ENCODE measurements around the gene RIOK3. TPM values are rescaled to one million over a fixed set of nuclear protein-coding genes. Genes with fewer than 3 reads are reported as not detected.

RIOK3 gene
- total RNA-seq, 1 experiment from 2014 or later = 19.4 TPM

GRCh38 chr18:23452728-23453679 lies at the start of gene RIOK3 (continued):
- TF ChIP-seq ZNF281 (CRISPR knock-in tag; IDR thresholded peaks at IDR 0.05) (no peak), ZMAT4 (CRISPR knock-in tag; IDR thresholded peaks at IDR 0.05) (no peak), CDX4 (CRISPR knock-in tag; IDR thresholded peaks at IDR 0.05; ENCODE audit: borderline replicate concordance) (no peak), ZNF121 (CRISPR knock-in tag; IDR thresholded peaks at IDR 0.05) (no peak), ZNF512 (CRISPR knock-in tag; IDR thresholded peaks at IDR 0.05; ENCODE audit: borderline replicate concordance) (no peak), USF1 (CRISPR knock-in tag; IDR thresholded peaks at IDR 0.05) (peak; percentile 89), SMAD4 (CRISPR knock-in tag; IDR thresholded peaks at IDR 0.05) (no peak), TEAD1 (CRISPR knock-in tag; IDR thresholded peaks at IDR 0.05) (no peak), ERG (CRISPR knock-in tag; IDR thresholded peaks at IDR 0.05) (no peak), NFATC4 (CRISPR knock-in tag; IDR thresholded peaks at IDR 0.05) (no peak), HMGXB4 (CRISPR knock-in tag; IDR thresholded peaks at IDR 0.05) (no peak), ZNF396 (CRISPR knock-in tag; IDR thresholded peaks at IDR 0.05; ENCODE audit: borderline replicate concordance) (no peak), CREM (CRISPR knock-in tag; IDR thresholded peaks at IDR 0.05) (no peak; the same call in 1 of the 2 replicates), RORB (CRISPR knock-in tag; IDR thresholded peaks at IDR 0.05) (no peak), ATF6 (CRISPR knock-in tag; IDR thresholded peaks at IDR 0.05) (no peak), FOXP1 (CRISPR knock-in tag; IDR thresholded peaks at IDR 0.05; ENCODE audit: borderline replicate concordance) (peak; percentile 63; the same call in 1 of the 2 replicates), GABPB1 (CRISPR knock-in tag; IDR thresholded peaks at IDR 0.05) (peak; percentile 13; the same call in 1 of the 2 replicates), ZBTB43 (CRISPR knock-in tag; IDR thresholded peaks at IDR 0.05) (no peak), IRF1 (CRISPR knock-in tag; IDR thresholded peaks at IDR 0.05) (no peak), ZNF423 (CRISPR knock-in tag; IDR thresholded peaks at IDR 0.05) (no peak), GRHL2 (CRISPR knock-in tag; IDR thresholded peaks at IDR 0.05; ENCODE audit: insufficient replicate concordance, severe bottlenecking) (no peak), CREB1 (CRISPR knock-in tag; IDR thresholded peaks at IDR 0.05) (no peak), E2F5 (CRISPR knock-in tag; IDR thresholded peaks at IDR 0.05) (no peak)
